ENCODE results near the gene PTGES2.

PTGES2 gene

GRCh38 chr9:128124873-128125579, 2.5 kb downstream of the PTGES2 start:
- peak; percentile 48 for TF ChIP-seq CTCF (IDR thresholded peaks at IDR 0.05)

- TF ChIP-seq CTCF (IDR thresholded peaks at IDR 0.05): no peak
Observed at GRCh38 chr9:128124451-128124850, 3.1 kb downstream of the PTGES2 start.

GRCh38 chr9:128123451-128124080, 4.0 kb downstream of the PTGES2 start:
- TF ChIP-seq CTCF (IDR thresholded peaks at IDR 0.05): no peak

- TF ChIP-seq CTCF (IDR thresholded peaks at IDR 0.05): no peak
Observed at GRCh38 chr9:128122809-128123175, 4.7 kb downstream of the PTGES2 start.

- no peak for TF ChIP-seq CTCF (IDR thresholded peaks at IDR 0.05)
Observed at GRCh38 chr9:128121924-128122808, 5.4 kb downstream of the PTGES2 start.

GRCh38 chr9:128121466-128121810, 6.1 kb downstream of the PTGES2 start:
- no peak for TF ChIP-seq CTCF (IDR thresholded peaks at IDR 0.05)

GRCh38 chr9:128120741-128121465, 6.6 kb downstream of the PTGES2 start:
- TF ChIP-seq CTCF (IDR thresholded peaks at IDR 0.05): no peak

Measured in LNCAP (cell line).